GM23338 (cell line): ENCODE results near the gene STIL. TPM values are rescaled to one million over a fixed set of nuclear protein-coding genes. Genes with fewer than 3 reads are reported as not detected.

Experiments
- CREB1 ChIP-seq: fragments of 250-450 bp; sonication (Bioruptor Pico); IDR thresholded peaks from 2 replicates; pipeline ENCODE4 v1.5.0; 2020; ENCODE audit warnings: low read depth, mild to moderate bottlenecking, moderate library complexity
- EZH2 ChIP-seq: fragments of 200-600 bp; sonication (generic); IDR thresholded peaks from one replicate; pipeline ENCODE4 v1.8.0; 2017; ENCODE audit warnings: antibody characterized with exemption, mild to moderate bottlenecking, low read depth; ENCODE audit not compliant: unreplicated experiment
- EZH2phosphoT487 ChIP-seq: fragments of 200-600 bp; sonication (generic); IDR thresholded peaks from one replicate; pipeline ENCODE4 v1.8.1; 2018; ENCODE audit warnings: antibody characterized with exemption; ENCODE audit not compliant: unreplicated experiment
- JUNB ChIP-seq: IDR thresholded peaks from one replicate; pipeline ENCODE4 v1.6.1; 2016; ENCODE audit warnings: antibody characterized with exemption; ENCODE audit not compliant: unreplicated experiment
- NANOG ChIP-seq: IDR thresholded peaks from 2 replicates; pipeline ENCODE4 v1.6.1; 2016; ENCODE audit warnings: antibody characterized with exemption, borderline replicate concordance
- STAT1 ChIP-seq: IDR thresholded peaks from one replicate; pipeline ENCODE4 v1.6.1; 2016; ENCODE audit warnings: antibody characterized with exemption; ENCODE audit not compliant: unreplicated experiment
- ZNF331 ChIP-seq: fragments of 250-450 bp; sonication (Bioruptor Pico); IDR thresholded peaks from 2 replicates; pipeline ENCODE4 v1.5.0; 2020; ENCODE audit warnings: low read depth, mild to moderate bottlenecking, moderate library complexity
- polyA plus RNA-seq: library from polyadenylated mRNA; unstranded; fragments of >200 nt; fragmentation: Nextera tagmentation; extraction: Ambion mirVana; gene quantifications from 2 replicates; pipeline ENCODE4 v1.2.1, GENCODE V29; 2016
- total RNA-seq: library from RNA; depleted of rRNA; stranded (reverse); fragments of >200 nt; shearing (Covaris generic); gene quantifications from 2 replicates; pipeline ENCODE4 v1.2.3, GENCODE V29; 2014
- TF ChIP-seq, protein P1 (sequence below): fragments of 250-450 bp; sonication (Bioruptor Pico); IDR thresholded peaks from 2 replicates; pipeline ENCODE4 v1.5.0; 2020; ENCODE audit warnings: mild to moderate bottlenecking, moderate library complexity
- TF ChIP-seq, protein P2 (sequence below): IDR thresholded peaks from one replicate; pipeline ENCODE4 v1.6.1; 2018; ENCODE audit warnings: antibody characterized with exemption; ENCODE audit not compliant: unreplicated experiment
- TF ChIP-seq, protein P3 (sequence below), 2 experiments: fragments of 200-600 bp in 1 of 2; sonication (generic) in 1 of 2; conservative IDR thresholded peaks; 2 replicates each; pipeline versions ENCODE4 v1.5.1 to v1.6.1; 2016 to 2017; ENCODE audit warnings: antibody characterized with exemption in 2 of 2, low read depth in 2 of 2, mild to moderate bottlenecking in 2 of 2, moderate library complexity in 1 of 2

STIL gene
- total and polyA plus RNA-seq, 2 experiments from 2014 or later, result 15.6 to 38.2 TPM

DNA sequence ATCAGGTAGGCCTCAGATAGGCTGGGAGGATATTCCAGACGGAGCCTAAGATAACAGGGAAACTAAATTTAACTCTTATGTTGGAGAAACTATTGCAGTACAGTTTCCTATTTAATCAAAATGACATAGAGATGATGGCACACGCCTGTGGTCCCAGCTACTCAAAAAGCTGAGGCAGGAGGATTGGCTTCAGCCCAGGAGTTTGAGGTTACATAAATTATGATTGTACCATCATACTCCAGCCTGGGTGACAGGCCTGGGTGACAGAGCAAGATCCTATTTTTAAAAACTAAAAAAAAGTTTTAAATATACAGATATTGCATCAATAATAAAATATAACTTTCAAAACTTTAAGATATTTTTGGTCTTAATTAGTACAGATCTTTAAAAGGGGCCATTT is 56.7 kb downstream of the STIL start (continued):
- TF ChIP-seq, protein P1, sequence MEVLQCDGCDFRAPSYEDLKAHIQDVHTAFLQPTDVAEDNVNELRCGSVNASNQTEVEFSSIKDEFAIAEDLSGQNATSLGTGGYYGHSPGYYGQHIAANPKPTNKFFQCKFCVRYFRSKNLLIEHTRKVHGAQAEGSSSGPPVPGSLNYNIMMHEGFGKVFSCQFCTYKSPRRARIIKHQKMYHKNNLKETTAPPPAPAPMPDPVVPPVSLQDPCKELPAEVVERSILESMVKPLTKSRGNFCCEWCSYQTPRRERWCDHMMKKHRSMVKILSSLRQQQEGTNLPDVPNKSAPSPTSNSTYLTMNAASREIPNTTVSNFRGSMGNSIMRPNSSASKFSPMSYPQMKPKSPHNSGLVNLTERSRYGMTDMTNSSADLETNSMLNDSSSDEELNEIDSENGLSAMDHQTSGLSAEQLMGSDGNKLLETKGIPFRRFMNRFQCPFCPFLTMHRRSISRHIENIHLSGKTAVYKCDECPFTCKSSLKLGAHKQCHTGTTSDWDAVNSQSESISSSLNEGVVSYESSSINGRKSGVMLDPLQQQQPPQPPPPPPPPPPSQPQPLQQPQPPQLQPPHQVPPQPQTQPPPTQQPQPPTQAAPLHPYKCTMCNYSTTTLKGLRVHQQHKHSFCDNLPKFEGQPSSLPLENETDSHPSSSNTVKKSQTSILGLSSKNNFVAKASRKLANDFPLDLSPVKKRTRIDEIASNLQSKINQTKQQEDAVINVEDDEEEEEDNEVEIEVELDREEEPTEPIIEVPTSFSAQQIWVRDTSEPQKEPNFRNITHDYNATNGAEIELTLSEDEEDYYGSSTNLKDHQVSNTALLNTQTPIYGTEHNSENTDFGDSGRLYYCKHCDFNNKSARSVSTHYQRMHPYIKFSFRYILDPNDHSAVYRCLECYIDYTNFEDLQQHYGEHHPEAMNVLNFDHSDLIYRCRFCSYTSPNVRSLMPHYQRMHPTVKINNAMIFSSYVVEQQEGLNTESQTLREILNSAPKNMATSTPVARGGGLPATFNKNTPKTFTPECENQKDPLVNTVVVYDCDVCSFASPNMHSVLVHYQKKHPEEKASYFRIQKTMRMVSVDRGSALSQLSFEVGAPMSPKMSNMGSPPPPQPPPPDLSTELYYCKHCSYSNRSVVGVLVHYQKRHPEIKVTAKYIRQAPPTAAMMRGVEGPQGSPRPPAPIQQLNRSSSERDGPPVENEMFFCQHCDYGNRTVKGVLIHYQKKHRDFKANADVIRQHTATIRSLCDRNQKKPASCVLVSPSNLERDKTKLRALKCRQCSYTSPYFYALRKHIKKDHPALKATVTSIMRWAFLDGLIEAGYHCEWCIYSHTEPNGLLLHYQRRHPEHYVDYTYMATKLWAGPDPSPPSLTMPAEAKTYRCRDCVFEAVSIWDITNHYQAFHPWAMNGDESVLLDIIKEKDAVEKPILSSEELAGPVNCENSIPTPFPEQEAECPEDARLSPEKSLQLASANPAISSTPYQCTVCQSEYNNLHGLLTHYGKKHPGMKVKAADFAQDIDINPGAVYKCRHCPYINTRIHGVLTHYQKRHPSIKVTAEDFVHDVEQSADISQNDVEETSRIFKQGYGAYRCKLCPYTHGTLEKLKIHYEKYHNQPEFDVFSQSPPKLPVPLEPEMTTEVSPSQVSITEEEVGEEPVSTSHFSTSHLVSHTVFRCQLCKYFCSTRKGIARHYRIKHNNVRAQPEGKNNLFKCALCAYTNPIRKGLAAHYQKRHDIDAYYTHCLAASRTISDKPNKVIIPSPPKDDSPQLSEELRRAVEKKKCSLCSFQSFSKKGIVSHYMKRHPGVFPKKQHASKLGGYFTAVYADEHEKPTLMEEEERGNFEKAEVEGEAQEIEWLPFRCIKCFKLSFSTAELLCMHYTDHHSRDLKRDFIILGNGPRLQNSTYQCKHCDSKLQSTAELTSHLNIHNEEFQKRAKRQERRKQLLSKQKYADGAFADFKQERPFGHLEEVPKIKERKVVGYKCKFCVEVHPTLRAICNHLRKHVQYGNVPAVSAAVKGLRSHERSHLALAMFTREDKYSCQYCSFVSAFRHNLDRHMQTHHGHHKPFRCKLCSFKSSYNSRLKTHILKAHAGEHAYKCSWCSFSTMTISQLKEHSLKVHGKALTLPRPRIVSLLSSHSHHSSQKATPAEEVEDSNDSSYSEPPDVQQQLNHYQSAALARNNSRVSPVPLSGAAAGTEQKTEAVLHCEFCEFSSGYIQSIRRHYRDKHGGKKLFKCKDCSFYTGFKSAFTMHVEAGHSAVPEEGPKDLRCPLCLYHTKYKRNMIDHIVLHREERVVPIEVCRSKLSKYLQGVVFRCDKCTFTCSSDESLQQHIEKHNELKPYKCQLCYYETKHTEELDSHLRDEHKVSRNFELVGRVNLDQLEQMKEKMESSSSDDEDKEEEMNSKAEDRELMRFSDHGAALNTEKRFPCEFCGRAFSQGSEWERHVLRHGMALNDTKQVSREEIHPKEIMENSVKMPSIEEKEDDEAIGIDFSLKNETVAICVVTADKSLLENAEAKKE (CRISPR knock-in tag), result no peak
- TF ChIP-seq, protein P2, sequence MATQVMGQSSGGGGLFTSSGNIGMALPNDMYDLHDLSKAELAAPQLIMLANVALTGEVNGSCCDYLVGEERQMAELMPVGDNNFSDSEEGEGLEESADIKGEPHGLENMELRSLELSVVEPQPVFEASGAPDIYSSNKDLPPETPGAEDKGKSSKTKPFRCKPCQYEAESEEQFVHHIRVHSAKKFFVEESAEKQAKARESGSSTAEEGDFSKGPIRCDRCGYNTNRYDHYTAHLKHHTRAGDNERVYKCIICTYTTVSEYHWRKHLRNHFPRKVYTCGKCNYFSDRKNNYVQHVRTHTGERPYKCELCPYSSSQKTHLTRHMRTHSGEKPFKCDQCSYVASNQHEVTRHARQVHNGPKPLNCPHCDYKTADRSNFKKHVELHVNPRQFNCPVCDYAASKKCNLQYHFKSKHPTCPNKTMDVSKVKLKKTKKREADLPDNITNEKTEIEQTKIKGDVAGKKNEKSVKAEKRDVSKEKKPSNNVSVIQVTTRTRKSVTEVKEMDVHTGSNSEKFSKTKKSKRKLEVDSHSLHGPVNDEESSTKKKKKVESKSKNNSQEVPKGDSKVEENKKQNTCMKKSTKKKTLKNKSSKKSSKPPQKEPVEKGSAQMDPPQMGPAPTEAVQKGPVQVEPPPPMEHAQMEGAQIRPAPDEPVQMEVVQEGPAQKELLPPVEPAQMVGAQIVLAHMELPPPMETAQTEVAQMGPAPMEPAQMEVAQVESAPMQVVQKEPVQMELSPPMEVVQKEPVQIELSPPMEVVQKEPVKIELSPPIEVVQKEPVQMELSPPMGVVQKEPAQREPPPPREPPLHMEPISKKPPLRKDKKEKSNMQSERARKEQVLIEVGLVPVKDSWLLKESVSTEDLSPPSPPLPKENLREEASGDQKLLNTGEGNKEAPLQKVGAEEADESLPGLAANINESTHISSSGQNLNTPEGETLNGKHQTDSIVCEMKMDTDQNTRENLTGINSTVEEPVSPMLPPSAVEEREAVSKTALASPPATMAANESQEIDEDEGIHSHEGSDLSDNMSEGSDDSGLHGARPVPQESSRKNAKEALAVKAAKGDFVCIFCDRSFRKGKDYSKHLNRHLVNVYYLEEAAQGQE, result no peak
- TF ChIP-seq CREB1 (CRISPR knock-in tag) (no peak), ZNF331 (CRISPR knock-in tag) (no peak), JUNB (no peak), NANOG (no peak), EZH2phosphoT487 (no peak), EZH2 (no peak), STAT1 (no peak)
- TF ChIP-seq, protein P3, sequence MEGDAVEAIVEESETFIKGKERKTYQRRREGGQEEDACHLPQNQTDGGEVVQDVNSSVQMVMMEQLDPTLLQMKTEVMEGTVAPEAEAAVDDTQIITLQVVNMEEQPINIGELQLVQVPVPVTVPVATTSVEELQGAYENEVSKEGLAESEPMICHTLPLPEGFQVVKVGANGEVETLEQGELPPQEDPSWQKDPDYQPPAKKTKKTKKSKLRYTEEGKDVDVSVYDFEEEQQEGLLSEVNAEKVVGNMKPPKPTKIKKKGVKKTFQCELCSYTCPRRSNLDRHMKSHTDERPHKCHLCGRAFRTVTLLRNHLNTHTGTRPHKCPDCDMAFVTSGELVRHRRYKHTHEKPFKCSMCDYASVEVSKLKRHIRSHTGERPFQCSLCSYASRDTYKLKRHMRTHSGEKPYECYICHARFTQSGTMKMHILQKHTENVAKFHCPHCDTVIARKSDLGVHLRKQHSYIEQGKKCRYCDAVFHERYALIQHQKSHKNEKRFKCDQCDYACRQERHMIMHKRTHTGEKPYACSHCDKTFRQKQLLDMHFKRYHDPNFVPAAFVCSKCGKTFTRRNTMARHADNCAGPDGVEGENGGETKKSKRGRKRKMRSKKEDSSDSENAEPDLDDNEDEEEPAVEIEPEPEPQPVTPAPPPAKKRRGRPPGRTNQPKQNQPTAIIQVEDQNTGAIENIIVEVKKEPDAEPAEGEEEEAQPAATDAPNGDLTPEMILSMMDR (conservative IDR thresholded peaks at IDR 0.05; ENCODE audit: low read depth in 2 of 2), result no peak
